NCI-H748 treated with DMSO at 0.1 percent for 48 hours (cell line): ENCODE data around the gene EIF4B.

Experiments used
- DNase-seq: peaks from one replicate; lab custom pipeline; 2025; lab: John Stamatoyannopoulos, UW

Gene EIF4B

DNA sequence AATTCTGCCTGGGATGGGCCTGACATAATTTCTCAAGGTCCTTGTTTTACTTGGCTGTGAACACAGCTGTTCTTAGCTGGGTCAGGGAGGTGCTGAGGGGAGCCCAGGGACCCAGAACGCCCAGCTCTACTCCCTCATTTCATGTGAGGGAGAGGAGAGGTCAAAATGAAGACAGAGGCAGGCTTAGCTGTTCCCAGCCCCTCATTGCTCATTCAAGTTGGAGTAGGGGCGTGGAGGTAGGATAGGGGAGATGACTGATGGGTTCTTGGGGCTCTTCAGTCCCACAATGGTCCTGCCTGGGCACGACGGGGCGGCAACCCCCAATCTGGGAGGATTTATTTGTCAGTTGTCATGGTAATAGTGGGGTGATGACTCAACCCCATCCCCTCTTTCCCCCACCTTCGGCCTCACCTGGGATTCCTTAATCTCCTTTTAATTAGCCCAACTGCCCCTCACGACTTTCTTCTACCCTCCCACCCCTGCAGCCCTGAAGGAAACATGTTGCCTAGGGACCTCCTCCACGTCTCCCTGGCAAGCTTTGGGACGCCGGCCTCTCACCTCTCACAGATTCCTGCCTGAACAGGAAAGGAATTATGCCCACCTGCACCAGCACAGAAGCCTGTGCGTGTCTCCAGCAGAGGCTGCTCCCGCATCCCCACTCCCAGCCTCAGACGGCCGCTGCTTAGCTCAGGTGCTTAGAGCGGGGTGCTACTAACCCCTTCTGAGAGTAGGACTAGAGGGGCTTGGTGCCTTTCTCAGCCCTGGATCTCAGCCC lies 62.7 kb downstream of the EIF4B start:
- DNase-seq = no peak

DNA sequence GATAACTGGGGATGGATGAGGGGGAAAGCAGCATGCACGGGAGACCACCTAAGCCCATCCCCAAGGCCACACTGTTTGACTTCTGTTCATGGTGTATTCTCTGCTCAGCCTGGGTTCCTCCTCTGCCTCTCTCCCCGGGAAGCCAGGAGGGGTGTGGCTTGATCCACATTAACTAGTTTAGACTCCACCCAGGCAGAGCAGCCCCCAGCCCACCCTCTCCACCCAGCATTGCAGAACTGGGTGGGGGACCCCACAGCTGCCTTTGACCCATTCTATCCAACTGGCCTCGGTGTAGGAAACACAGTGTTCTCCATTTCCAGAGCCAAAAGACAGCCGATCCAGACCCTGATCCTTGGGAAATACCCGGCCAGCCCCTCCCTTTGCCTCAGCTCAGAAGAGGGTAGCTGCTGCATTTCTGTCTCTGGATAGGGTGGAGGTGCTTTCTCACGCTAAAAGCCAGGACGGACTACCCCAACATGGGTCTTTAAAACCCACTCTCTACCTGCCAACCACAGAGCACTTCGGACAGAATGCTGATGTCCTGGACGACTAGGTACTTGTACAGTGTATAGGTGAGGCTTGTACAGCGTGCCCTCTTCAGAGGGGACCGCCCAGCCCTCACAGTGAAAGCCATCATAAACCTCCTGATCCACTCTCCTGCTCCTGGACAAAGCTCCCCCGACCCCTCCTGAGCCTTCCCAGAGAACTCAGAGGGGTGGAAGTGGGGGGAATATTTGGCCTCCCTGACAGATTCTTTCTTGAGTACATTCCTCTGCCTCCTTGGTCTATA lies 63.6 kb downstream of the EIF4B start:
- DNase-seq = no peak

DNA sequence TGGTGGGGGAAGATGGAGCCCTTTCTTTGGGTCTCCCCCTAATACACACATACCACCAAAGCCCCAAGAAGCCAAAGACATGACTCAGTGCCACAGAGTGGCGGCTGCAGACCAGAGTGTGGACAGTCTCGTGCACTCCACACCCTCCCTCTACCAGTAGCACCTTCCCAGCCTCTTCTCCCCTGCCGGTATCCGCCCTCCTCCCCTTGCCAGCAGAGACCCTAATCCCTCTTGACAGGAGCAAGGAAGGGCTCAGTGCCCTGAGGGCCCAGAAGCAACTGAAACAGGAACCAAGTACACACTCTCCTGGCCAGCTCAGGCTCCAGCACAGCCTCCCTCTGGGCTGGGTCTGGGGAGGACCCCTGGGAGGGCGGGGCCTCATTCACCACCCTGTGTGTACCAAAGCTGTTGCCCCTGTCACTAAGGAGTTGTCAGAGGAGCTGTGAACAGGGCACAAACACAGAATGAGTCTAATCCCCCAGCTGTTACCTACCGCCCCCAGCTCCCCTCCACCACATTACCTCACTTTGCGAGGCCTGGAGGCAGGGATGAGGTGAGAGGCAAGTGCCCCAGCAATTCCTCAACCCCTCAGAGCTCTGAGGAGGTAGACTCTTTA lies 64.7 kb downstream of the EIF4B start:
- no peak for DNase-seq

DNA sequence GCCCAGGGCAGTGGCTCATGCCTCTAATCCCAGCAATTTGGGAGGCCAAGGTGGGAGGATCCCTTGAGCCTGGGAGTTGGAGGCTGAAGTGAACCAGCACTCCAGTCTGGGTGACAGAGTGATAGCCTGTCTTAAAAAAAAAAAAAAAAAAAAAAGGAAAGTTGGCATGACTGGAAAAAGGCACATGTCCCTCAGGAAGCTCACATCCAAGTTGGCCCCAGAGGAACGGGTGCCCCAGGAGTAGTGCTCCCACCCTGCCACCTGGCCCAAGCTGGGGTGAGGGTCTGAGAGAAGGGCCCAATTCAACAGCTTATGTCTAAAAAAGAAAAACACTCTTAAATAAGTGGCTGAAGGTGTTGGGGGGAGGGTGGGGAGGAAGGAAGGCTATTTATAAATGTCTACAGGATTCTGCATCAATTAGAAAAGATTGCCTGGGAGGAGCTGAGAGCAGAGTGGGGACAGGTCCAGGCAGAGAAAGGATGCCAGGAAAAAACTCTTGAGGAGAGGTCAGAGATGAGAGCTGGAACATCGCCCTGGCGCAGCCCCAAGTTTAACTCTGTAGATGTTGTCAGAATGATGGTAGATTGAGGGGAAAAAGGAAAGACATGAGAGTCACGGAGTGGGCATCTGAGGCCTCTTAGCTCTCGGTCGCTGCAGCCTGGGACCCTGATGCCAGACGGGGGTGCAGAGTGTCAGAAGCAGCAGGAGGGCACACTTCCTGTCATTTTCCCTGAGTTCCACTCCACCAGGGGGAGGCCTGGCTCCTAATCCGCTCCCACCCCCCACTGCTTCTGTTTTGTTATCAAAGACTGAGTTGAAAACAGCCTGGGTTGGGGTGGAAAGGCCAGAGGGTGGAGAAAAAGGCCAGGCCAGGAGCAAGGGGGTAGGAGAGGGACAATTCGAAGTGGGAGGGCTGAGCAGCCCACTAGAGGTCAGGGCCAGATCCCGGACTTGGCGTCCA lies 65.6 kb downstream of the EIF4B start:
- no peak for DNase-seq

DNA sequence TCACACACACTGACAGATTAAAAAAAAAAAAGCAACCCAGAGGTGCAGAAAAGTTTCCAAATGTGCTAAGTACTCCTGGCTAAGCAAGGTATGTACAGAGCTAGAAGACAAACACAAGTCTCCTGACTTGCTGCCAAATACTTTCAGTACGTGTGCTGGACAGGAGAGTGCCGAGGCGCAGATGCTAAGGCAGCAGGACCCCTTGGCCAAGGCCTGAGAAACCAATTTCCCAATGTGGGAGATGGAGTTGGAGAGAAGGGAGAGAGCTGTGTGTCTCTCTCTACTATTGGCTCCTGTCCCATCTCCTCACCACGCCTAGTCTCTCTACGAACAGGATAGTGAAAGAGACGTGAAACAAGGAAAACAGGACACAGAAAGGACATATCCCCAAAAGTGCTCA lies 67.6 kb downstream of the EIF4B start:
- no peak for DNase-seq

DNA sequence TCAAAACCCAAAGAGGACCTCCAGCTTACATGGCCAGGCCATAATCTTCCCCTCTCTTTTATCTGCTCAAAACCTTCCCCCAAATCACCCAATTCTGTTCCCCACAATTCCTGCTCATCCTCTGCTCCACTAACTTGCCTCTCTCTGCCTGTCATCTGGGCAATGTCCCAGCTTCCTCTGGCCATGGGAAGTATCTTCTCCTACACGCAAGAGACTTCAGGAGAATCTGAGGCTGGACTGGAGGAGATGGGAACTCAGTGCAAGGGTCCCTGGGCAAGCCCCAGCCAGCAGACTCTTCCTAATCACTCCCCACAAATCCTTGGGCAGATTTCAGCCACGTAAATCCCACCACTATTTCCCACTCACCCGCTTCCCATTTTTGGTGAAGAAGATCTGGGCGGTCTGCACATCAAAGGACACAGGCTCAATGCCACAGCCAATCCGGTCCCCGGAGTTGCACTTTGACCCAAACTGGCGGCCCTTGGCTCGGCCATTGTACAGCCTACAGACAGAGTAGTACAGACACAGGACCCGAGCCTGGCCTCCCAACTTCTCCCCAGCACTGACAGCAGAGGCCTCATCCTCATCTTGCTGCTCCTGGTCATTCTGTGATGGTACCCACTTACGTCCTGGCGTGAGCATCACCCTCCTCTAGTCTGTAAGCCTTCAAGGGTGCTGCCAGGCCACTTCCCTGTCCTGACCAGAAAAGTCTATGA lies 68.2 kb downstream of the EIF4B start:
- DNase-seq = no peak

DNA sequence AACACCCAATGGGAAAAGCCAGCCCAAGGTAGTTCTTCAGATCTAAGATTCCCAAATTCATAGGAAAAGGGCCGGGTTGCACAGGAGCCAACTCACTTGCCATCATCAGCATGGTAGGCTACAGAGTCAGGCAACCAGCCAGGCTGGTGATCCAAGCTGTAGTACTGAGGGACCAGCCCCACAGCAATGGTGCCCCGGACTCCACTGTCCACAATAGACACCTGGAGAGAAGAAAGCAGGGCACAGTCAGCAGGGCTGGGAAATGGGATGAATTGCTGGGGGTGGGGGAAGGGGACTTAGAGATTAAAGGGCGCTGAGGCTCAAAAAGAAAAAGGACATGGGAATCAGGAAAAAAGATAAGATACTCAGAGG lies 68.7 kb downstream of the EIF4B start:
- no peak for DNase-seq

DNA sequence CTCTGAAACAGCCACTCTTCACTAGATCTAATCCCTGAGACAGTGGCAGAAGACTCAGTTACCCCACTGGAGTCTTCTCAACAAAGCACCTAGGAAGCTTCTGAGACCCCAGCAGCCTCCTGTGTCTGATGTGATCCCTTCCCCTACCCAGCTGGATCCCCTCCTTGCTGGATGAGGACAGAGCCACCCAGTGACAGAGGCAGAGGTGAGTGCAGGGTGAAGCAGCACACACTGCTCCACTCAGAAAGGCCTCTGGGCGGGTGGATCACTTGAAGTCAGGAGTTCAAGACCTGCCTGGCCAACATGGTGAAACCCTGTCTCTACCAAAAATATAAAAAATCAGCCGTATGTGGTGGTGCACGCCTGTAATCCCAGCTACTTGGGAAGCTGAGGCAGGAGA lies 70.2 kb downstream of the EIF4B start:
- no peak for DNase-seq

DNA sequence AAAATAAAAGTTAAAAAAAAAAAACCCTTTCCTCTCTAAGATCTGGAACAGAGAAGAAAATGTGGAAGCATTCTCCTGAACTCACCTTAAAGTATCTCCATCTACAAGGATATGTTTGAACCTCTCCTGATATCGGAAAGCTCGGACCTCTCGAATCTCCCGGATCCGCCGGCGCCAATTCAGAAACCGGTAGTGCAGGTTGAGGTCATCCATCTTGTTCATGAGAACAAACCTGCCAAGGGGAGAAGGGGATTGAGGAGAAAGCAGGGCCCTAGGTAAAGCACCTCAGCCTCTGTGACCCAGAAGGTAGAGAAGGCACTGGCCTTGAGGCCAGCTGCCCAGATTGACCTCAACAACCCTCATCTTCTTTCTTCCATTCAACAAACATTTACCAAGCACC lies 70.8 kb downstream of the EIF4B start:
- no peak for DNase-seq

DNA sequence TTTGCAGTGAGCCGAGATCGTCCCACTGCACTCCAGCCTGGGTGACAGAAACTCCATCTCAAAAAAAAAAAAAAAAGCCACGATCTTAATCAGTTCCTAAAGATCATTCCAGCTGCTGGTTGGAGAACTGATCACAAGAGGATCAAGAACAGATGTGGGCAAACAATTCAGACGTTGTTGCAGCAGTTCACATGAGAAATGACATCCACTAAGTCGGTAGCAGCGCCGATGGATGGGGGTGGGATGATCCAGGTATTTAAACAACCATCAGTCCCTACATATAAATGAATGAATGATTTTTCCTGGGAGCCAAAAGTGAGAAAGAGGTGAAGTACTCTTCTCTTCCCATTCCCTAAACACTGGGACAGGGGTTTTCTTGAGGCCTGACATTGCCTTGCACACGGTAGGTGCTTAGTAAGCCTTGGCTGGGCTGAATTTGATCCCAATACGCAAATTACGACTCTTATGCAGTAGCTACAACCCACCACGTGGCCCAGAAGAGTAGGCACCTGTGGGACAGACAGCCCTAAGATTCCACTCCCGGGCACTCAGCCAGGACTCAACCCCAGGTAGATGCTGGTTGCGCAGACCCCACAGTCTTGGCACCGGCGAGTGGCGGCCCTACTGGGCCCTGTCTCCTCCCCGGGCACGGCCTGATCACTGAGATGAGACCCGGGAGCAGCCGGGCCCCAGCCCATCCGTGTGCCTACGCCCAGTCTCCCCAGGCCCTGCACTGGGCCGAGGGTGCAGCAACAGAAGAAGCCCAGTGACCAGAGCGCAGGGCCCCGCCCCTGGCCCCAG lies 72.4 kb downstream of the EIF4B start:
- no peak for DNase-seq

DNA sequence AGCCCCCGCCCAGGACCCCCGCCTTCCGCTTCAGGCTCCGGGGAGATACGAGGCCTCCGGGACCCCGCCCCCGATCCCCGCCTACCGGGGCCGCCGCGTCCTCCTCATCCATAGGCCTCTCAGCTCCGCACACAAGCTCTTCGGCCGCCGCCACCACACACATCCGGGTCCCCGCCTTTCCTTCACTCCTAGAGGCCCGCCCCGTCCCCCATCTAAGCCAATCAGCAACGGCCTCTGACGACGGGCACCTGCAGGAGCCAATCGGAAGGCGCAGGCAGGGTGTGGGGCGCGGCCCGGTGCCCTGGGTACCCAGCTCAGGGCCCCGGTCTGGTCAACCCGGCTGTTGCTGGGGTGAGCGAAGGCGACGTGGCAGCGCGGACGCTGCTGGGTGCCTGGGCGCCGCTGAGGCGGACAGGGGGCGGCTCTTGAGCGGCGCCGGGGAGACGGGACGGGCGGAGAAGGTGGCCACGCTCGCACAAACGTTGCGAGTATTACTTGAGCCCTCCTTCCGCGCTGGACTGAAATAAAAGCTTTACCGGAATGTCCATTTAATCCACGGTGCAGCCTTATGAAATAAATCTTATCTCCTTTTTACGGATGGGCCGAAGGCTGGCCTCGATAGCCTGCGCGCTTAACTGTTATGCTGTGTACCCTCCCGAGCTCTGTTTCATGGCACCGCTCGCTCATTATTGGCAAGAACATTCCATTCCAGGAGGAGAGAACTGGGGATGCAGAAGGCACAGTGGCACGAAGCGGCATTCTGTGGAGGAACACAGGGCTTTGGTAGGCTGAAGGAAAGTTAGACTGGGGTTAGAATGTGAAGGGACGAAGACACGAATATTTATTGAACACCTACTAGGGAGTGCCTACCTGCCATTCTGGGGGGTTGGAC lies 73.2 kb downstream of the EIF4B start, which contains the start of gene SPRYD3:
SPRYD3 (minus strand) TSS at position 165 of the 892 bp plus-strand sequence; CDS start at position 108, 57 bp downstream.
- DNase-seq = peak; percentile 93

DNA sequence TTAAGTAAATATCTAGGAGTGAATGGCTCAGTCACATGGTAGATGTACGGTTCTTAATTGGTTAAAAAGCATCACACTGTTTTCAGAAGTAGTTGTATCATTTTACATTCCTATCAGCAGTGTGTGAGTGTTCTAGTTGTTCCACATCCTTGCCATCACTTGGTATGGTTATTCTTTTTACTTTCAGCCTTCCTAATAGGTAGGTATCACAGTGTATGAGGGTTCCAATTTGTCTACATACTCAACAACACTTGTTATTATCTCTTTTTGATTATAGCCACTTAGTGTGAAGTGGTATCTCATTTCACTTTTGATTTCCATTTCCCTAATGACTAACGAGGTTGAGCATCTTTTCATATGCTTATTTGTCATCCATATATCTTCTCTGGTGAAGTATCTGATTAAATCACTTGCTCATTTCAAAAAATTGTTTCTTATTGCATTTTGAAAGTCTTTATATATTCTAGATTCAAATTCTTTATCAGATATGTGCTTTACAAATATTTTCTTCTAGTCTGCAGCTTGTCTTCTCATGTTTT lies 76.5 kb downstream of the EIF4B start:
- no peak for DNase-seq

DNA sequence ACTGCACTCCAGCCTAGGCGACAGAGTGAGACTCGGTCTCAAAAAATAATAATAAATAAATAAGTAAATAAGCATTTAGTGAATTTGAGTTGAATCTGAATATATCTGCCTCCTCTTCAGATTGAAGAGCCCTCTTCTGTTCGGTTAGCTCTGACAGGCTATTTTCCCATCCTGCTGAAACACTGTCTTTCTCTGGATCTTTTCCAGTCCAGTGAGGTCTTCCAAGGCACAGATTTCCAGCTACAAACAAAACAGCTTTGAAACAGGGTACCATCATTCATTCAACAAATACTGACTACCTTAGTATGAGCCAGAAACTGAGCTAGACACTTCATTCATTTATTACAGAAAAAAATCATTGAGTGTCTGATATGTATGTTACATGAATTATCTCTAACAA lies 80.1 kb downstream of the EIF4B start:
- DNase-seq = no peak

DNA sequence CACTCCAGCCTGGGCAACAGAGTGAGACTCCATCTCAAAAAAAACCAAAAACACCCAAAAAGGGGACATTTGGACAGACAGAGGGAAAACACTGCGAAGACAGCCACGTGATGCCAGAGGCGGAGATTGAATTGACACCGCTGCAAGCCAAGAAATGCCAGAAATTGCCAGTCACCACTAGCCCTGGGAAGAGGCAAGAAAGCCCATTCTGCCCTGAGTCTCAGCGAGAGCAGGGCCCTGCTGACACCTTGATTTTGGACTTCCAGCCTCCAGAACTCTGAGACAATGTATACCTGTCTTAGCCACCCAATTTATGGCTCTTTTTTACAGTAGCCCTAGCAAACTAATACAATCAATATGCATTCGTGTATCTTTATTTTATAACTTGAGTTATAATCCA lies 83.8 kb downstream of the EIF4B start:
- no peak for DNase-seq

DNA sequence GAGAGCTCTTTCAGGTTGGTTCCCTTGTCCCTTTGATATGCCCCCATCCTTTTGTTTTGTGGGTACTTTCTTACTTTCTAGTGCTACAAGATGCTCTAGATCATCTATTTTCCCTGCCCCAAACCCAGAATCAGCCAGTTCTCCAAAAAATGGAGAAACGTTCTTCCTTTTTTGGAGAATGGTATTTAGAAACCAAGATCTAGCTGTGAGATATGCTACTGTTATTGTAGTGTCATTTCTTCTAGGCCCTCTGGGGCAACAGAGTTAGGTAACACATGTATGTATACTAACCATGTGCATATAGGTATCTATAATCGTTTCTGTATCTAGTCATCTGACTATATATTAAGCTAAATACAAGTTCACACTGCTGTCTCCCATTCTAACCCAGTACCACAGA lies 84.3 kb downstream of the EIF4B start:
- no peak for DNase-seq

DNA sequence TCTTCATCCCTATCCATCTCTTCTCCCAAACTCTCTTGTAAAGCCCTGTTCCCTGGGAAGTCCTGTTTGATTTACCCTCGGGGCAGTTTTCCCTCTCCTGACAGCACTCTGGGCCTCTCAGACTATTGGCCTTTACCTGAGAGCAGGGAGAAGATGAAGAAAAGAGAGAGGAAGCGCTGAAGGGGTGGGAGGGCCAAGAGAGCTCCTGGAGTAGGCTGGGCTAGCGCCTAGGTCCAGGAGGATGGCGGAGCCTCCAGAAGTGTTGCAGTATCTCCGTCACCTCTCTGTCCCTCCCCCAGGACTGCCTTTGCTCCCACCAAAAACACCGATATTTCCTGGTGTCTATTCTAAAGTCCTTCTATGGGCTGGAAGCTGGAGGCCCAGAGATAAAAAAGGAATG lies 85.5 kb downstream of the EIF4B start:
- DNase-seq = no peak
